ENCODE measurements around the gene PTPRM.

GRCh38 chr18:8260827-8261226, 693.7 kb downstream of the PTPRM start:
- TF ChIP-seq CTCF (IDR thresholded peaks at IDR 0.05 in 2 of 3, conservative IDR thresholded peaks at IDR 0.05 in 1 of 3; ENCODE audit: borderline replicate concordance in 1 of 3, insufficient read depth in 1 of 3, low read depth in 2 of 3, low read length in 2 of 3) (no peak), POLR2A (IDR thresholded peaks at IDR 0.05; ENCODE audit: borderline replicate concordance, extremely low read depth, insufficient read depth, insufficient read length) (no peak)

All from HCT116 (cell line).